GM21529 (cell line): ENCODE measurements around the gene SLC25A21.

Experiments
- ATAC-seq: cut with Tn5 transposase; IDR thresholded peaks from one replicate; pipeline ENCODE4 v1.9.1; 2021; ENCODE audit not compliant: unreplicated experiment

The SLC25A21 gene

GRCh38 chr14:36657399-36658122 is 514.8 kb downstream of the SLC25A21 start:
- no peak for ATAC-seq

- ATAC-seq, result no peak
These were observed 515.6 kb downstream of the SLC25A21 start for GRCh38 chr14:36656687-36657398.

DNA sequence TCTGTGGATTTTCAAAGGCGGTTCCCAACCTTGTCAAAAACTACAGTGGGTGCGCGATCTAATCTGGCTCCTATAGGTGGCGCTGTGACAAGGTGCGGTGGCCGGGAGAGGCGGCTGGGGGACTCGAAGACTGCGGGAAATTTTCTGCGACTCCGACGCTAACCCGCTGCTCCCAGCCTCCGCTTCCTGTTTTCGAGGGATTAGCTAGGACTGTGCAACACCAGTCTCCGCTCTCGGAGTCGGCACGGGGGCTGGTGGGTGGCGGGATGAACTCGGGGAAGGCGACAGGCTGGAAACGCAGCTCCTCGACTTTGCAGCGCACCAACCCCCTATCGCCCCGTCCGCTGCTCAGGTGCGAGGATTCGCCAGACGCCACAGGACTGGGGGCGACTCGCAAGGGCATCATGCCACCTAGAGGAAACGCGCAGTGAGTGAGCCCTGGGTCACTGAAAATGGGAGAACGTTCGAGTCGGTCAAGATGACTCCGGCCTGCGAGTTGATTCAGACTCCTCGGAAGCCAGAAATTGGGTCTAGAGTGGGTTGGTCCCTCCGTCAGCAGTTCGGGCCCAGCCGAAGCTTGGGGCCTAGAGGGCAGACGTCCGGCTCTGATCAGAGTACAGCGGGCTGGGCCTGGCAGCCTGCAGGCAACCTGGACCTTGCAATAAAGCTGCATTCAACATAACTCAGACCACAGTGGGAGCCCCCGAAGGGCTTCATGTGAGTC is 516.3 kb downstream of the SLC25A21 start:
- no peak for ATAC-seq

GRCh38 chr14:36655571-36655962 is 516.8 kb downstream of the SLC25A21 start:
- no peak for ATAC-seq

GRCh38 chr14:36654794-36655381 is 517.5 kb downstream of the SLC25A21 start:
- no peak for ATAC-seq

- ATAC-seq, result no peak
These were observed 518.2 kb downstream of the SLC25A21 start for GRCh38 chr14:36653962-36654793.

DNA sequence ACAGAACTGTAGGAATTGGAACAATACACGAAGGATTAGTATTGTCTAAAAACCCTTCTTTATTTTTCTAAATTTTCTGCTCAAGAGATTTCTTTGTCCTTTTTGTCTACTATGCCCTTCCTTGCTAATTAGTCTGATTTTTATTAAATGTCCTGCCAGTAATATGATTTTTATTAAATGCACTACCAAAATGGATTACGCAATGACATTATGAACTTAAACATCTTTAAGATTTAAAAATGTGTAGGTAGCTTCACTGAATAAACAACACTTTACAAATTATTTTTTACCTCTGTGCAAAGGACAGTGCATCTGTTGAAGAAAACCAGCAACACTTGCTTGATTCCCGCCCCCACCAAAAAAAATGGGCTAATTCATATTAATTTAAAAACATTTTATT is 519.0 kb downstream of the SLC25A21 start:
- no peak for ATAC-seq

GRCh38 chr14:36652542-36653201 is 519.7 kb downstream of the SLC25A21 start:
- ATAC-seq, result no peak

DNA sequence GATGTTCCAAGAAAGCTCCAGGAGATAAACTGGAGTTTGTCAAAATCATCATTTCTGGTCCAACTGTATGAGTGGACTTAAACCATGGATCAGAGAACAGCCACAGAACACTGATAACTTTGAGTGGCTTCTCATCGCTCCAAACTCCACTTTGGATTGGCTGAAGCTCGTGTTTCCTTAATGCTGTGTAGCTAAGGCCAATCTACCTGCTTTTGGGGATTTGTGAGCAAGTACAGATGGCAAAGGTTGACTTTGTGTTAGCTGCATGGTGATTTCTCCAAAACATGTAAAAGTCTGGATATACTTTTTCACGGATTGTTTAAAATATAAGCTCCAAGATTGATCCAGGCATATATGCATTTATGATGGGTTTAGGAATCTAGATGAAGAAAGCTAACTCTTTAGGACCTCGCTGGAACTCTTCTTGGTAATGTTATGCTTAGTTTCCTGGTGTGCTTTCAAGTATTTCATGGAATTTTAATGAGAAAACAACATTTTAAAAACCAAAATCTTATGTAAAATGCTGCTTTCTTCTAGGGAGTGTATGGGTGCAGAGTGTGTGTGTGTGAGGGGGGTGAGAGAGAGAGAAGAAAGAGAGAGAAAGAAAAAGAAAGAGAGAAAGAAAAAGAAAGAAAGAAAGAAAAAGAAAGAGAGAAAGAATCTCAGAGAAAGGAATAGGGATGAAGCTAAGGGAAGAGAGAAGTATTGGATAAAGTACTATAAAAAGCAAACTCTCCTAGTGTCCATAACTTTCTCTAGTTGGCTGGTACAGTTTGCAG is 522.3 kb downstream of the SLC25A21 start:
- no peak for ATAC-seq

GRCh38 chr14:36647824-36648753 is 524.3 kb downstream of the SLC25A21 start:
- ATAC-seq, result no peak

GRCh38 chr14:36647417-36647823 is 525.0 kb downstream of the SLC25A21 start:
- ATAC-seq, result no peak

DNA sequence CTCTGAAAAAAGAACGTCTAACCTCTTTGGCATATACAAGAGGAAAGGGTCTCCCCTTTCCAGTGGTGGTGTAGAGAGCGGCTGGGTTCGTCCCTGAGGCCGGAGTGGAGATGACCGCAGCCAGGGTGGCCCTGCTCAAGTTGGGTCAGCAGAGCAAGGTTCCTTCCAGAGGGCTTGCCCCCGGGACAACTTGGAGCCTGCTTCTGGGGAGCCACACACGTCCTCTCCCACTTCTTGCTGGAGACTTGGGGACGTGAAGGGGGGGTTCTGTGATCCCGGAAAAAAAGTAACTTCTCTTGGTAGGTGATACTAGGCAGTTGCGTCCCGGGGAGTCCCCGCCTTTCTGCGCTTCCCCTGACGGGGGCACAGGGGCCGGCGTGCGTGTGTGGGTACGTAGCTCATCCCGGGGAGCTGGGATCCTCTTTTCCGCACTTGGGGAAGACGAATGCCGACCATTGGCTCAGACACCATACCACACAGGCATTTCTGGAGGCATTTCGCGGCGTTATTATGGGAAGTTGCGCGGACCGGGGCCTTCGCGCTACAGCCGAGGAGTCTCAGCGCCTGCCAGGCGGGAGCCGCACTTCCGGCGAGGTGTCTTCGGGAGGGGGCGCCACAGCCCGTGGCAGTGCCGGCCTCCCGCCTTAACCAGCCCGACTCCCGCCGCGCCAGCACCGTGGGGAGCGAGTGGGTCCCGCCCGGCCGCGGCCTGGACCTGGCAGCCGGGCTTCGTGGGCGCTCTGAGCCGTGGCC is 525.6 kb downstream of the SLC25A21 start:
- no peak for ATAC-seq

DNA sequence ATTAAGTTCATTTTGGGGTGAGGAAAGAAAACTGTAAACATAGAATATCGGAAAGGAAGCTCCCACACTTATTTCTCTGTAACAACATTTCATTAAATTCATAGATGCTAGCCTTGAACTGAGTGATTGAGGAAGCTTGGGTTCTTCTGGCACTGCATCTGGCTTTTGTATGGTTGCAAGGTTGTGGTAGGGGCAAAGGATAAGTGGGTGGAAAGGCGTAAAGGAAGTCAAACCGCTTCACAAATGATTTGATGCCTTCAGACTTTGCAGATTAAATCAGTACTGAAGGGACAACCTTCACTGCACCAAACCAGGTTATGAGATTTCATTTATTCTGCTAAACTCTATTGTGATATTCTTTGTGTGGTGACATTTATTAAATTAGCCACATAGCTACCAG is 538.8 kb downstream of the SLC25A21 start:
- ATAC-seq, result no peak
